MG63 (cell line): ENCODE results near the gene C2orf69. TPM values are rescaled to one million over a fixed set of nuclear protein-coding genes. Genes with fewer than 3 reads are reported as not detected.

Experiments used
- DNase-seq: peaks from one replicate; pipeline ENCODE4 v3.0.0-alpha.2; 2020
- H3K27me3 ChIP-seq: fragments of 250-450 bp; sonication (Bioruptor Pico); 2 replicates; pipeline ENCODE4 v1.5.1; 2020; ENCODE audit warnings: mild to moderate bottlenecking, moderate library complexity
- H3K36me3 ChIP-seq: fragments of 250-450 bp; sonication (Bioruptor Pico); 2 replicates; pipeline ENCODE4 v1.5.1; 2020; ENCODE audit warnings: mild to moderate bottlenecking, moderate library complexity
- H3K4me3 ChIP-seq: fragments of 250-450 bp; sonication (Bioruptor Pico); 2 replicates; pipeline ENCODE4 v1.5.1; 2020; ENCODE audit warnings: mild to moderate bottlenecking, moderate library complexity
- H3K9me3 ChIP-seq: fragments of 250-450 bp; sonication (Bioruptor Pico); 2 replicates; pipeline ENCODE4 v1.5.1; 2020; ENCODE audit warnings: mild to moderate bottlenecking, moderate library complexity
- total RNA-seq: library from RNA; depleted of rRNA; stranded (reverse); fragments of >200 nt; shearing (Covaris generic); gene quantifications from 2 replicates; pipeline ENCODE4 v1.2.3, GENCODE V29; 2014; ENCODE audit warnings: low replicate concordance

The C2orf69 gene
- total RNA-seq, 1 experiment from 2014 or later = 4.6 TPM

DNA sequence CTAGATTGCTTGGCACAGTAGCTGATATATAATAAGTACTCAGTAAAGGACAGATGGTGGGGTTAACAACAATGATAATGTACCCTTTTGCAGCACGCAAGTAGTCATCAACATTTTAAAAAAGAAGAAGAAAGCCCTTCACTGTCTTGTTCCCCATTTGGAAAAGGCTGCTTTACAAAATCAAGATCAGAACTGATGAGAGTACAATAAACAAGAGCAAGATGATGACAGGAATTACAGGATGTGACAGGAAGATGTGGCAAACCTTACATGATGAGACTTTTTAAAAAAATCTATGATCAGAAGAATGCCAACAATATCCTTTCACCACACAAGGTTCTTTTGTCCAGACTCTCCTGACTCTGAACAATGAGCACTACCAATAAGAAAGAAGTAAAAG lies 35.1 kb downstream of the C2orf69 start:
- Histone ChIP-seq H3K9me3 (no peaks in the 10 kb centered on the region), H3K4me3 (no peak overlapping the region), H3K27me3 (no peaks in the 10 kb centered on the region), H3K36me3 (peaks cover 24% of the 10 kb centered on the region)
- DNase-seq = no peak

DNA sequence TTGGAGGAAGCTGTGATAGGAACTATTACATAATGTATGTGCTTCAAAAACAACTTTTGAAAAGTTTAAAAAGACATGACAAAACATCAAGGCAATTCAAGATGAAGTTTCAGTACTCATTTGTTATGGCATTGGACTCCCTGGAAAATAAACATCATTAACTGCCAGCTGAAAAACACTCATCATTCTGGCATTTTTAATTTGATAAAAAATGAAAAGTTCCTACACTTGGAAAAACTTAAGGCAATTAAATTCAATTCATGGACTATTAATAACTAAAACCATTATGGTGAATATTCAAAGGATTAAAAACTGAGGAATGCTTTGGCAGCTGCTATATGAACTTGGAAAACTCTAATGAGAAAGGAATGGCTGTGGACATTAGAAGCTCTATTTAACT lies 35.7 kb downstream of the C2orf69 start:
- peaks cover 24% of the 10 kb centered on the region for H3K36me3 ChIP-seq

DNA sequence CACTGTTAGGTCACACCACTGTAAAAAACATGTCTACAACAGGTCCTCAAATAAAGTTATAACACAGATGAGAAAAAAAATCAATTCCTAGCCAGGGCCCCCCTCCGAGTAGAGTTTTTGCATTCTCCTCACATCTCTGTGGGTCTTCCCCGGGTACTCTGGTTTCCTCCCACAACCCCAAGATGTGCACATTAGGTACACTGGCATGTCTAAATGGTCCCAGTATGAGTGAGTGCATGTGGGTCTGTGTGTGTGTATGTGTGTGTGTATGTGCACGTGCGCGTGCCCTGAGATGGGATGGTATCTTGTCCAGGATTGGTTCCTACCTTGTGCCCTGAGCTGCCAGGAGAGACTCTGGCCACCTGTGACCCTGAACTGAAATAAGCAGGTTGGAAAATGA lies 39.3 kb downstream of the C2orf69 start:
- no peaks in the 10 kb centered on the region for H3K9me3 ChIP-seq
- no peak overlapping the region for H3K4me3 ChIP-seq
- no peak for DNase-seq
- H3K36me3 ChIP-seq = peaks cover 12% of the 10 kb centered on the region
- H3K27me3 ChIP-seq = no peaks in the 10 kb centered on the region

More for the DNA sequence above, 35.7 kb downstream of the C2orf69 start:
- DNase-seq = no peak
- H3K4me3 ChIP-seq = no peak overlapping the region
- H3K27me3 ChIP-seq = no peaks in the 10 kb centered on the region
- no peaks in the 10 kb centered on the region for H3K9me3 ChIP-seq

DNA sequence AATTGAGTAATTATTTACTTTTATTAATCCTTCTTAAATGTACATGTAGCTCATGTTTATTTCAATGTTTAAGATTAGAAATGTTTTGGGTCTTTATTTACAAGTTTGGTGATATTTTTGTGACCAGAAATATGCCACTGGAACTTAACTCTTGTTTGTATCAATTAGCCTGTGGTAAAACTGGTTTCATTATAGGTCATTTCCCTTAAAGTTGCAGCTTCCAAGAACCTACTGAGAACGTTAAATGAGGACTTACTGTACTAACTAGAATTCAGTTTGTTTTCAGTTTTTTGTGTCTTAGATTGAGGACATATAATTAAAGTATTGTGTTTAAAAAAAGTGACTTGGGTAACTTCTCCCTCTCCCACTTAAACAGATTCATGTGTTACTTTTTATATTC lies 39.9 kb downstream of the C2orf69 start:
- Histone ChIP-seq H3K36me3 (peaks cover 16% of the 10 kb centered on the region), H3K9me3 (no peaks in the 10 kb centered on the region), H3K4me3 (no peak overlapping the region), H3K27me3 (no peaks in the 10 kb centered on the region)
- no peak for DNase-seq

DNA sequence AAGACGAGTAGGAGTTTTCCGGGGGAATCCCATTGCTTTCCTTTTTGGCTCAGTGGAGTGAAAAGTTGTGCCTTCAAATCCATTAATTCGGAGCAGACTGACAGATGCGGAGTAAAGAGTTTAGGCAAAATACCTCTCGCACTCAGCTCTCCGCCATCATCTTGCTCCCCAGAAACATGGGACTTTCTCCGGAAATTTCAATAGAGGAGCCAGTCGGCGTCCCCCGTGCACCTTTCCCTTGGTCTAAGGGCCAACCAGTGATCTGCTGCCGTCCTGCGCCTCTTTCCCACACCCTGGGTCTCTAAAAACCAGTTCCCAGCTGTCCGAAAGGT lies 43.9 kb downstream of the C2orf69 start:
- peaks cover 30% of the 10 kb centered on the region for H3K36me3 ChIP-seq
- H3K4me3 ChIP-seq = peak overlapping the region; percentile 95
- DNase-seq = no peak
- no peaks in the 10 kb centered on the region for H3K27me3 ChIP-seq
- H3K9me3 ChIP-seq = no peaks in the 10 kb centered on the region

DNA sequence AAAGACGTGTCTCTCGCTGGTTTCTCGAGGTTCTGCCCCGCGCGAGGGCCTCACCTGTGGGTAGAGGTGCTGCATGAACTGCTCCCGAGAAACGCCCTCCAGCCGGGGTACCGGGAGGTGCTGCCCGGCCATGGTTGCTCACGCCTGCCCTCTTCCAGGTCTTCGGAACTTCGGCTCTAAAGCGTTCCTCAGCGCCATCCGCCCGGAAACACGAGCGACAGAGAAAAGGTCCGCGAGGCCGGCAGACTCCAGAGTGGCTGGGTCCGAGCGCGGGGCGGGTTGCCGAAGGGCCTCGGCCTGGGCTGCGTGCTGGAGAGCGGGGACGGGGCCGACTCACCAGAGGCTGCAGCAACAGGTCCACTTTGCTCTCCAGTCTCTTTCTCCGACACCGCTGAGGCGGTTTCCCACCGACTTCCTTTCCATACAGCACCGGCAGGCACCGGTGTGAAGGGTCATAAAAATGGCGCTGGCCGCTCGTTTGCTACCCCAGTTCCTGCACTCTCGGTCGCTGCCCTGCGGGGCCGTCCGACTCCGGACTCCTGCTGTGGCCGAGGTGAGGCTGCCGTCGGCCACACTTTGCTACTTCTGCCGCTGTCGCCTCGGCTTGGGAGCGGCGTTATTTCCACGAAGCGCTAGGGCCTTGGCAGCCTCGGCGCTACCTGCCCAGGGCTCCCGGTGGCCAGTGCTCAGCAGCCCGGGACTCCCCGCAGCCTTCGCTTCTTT lies 44.4 kb downstream of the C2orf69 start, which contains the start of the genes MAIP1 and TYW5:
MAIP1 (plus strand) TSS at position 244 of the 723 bp plus-strand sequence; CDS start at position 461, 217 bp downstream.
TYW5 (minus strand) TSS at position 153 of the 723 bp plus-strand sequence; CDS start at position 132, 21 bp downstream.
- peaks cover 35% of the 10 kb centered on the region for H3K36me3 ChIP-seq
- peak within 1 kb of the TSS; percentile 95 for H3K4me3 ChIP-seq
- no peaks in the 10 kb centered on the region for H3K9me3 ChIP-seq
- peak; percentile 82 for DNase-seq
- H3K27me3 ChIP-seq = no peaks in the 10 kb centered on the region

DNA sequence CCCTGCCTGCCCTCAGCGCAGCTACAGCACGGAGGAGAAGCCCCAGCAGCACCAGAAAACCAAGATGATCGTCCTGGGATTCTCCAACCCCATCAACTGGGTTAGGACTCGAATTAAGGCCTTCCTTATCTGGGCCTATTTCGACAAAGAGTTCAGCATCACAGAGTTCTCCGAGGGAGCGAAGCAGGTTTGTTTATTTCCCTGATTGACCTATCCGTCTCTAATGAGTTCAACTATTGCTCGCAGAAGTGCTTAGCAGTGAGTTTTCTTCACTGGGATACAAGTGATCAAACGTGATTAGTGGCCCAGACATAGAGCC lies 44.9 kb downstream of the C2orf69 start:
- Histone ChIP-seq H3K9me3 (no peaks in the 10 kb centered on the region), H3K36me3 (peaks cover 38% of the 10 kb centered on the region), H3K27me3 (no peaks in the 10 kb centered on the region), H3K4me3 (peak overlapping the region; percentile 95)
- no peak for DNase-seq

DNA sequence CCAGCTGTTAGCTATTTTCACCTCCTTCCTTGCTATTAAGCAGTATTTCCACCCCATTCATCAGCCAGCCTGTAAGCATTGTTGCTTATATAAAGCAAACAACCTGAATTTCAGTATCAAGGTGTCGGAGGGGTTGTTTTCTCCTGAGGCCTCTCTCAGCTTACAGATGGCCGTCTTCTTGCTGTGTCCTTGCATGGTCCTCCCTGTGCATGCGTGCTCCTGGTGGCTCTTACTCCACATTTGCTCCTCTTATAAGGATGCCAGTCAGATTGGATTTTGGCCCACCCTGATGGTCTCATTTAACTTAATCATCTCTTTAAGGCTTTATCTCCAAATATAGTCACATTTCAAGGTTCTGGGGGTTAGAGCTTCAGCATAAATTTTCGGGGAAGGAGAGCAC lies 46.9 kb downstream of the C2orf69 start:
- Histone ChIP-seq H3K27me3 (no peaks in the 10 kb centered on the region), H3K36me3 (peaks cover 53% of the 10 kb centered on the region), H3K9me3 (no peaks in the 10 kb centered on the region), H3K4me3 (no peak overlapping the region)
- no peak for DNase-seq

DNA sequence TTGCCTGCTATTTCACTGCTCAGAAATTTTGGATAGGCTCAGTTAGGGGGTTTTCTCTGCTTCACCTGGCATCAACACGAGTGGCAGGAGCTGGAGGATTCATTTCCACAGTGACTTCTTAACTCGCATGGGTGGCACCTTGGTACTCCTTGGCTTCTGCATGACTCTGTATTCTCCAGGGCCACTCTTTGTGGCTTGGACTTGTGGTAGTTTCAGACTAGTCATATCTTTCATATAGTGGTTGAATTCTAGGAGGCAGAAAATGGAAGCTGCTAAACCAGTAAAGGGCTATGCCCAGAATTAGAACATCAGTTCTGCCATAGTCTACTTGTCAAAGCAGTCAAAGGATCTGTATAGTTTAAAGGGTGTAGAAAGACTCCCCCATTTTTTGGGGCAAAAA lies 51.1 kb downstream of the C2orf69 start:
- no peaks in the 10 kb centered on the region for H3K9me3 ChIP-seq
- peaks cover 61% of the 10 kb centered on the region for H3K36me3 ChIP-seq
- no peaks in the 10 kb centered on the region for H3K27me3 ChIP-seq
- DNase-seq = no peak
- H3K4me3 ChIP-seq = no peak overlapping the region

DNA sequence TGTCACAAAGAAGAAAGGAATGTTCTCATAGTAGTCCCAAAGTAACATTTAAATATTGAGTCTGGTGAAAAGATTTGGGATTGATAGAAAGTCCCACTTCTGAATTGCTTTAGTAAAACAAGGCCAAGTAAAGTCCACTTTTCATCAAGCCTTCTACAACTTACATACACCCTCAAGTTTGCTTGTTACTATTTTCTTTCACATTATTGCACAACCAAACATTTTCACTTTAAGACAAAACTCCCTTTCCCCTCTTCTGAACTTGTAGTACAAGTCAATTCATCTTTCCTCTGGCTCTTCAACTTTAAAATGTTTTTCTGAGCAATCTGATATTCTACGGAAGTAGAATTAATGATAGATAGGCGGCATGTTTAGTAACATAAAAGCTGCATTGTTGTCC lies 55.3 kb downstream of the C2orf69 start:
- peaks cover 29% of the 10 kb centered on the region for H3K36me3 ChIP-seq
- H3K9me3 ChIP-seq = no peaks in the 10 kb centered on the region
- no peak overlapping the region for H3K4me3 ChIP-seq
- DNase-seq = no peak
- H3K27me3 ChIP-seq = no peaks in the 10 kb centered on the region

DNA sequence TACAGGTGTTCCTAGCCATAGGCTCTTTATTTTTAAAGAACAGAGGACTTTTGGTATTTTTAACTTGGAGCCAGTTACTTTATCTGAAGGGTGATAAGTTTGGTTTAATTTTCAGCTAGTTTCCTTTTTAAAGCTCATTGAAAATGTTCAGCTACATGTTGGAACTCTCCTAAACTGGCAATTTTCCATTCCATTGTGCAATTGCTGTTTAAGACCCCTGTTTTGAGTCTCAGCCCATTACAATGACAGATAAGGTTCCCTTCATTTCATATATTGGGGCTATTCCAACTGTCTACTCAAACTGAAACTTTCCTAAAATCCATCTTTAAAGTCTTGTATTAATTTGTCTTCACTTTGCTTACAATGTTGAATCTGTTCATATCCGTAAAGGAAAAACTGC lies 55.9 kb downstream of the C2orf69 start:
- Histone ChIP-seq H3K9me3 (no peaks in the 10 kb centered on the region), H3K4me3 (no peak overlapping the region), H3K27me3 (no peaks in the 10 kb centered on the region), H3K36me3 (peaks cover 25% of the 10 kb centered on the region)
- DNase-seq = no peak

DNA sequence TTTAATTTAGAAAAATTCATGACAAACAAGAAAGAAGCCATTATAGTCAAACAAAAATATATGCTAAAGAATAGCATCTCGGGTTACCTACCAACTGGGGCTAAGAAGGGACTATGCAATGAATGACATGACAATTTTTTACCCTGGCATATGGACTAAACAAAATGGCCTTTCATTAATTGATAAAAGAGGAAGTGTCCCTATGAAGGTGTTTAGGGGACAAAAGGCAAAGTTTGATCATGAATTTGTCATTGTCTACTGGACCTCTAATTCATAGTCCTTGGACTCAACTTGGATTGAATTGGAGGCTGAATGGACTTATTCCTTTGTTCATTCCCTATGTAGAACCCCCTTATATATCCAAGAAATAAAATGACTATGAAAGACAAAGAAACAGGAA lies 57.0 kb downstream of the C2orf69 start:
- peaks cover 16% of the 10 kb centered on the region for H3K36me3 ChIP-seq
- no peaks in the 10 kb centered on the region for H3K9me3 ChIP-seq
- no peaks in the 10 kb centered on the region for H3K27me3 ChIP-seq
- no peak overlapping the region for H3K4me3 ChIP-seq
- DNase-seq = no peak

DNA sequence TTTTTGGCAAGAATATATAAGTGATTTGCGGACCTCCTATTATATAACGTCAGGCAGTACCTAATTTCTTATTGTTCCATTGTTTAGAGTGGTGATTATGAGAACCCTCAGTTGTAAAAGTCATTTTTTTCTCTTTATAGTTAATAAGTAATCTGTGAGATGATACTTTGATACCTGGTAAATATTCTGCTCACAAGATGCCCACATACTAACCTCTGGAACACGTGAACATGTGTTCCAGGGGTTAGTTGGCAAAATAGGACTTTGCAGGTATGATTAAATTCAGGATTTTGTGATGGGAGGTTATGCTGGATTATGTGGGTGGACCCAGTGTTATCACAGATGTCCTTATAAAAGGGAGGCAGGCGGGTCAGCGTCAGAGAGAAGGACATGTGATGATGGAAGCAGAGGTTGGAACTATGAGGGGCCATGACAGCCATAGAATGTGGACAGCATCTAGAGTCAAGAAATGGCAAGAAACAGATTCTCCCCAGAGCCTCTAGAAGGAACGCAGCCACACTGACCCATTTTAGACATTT lies 61.1 kb downstream of the C2orf69 start:
- DNase-seq = no peak

DNA sequence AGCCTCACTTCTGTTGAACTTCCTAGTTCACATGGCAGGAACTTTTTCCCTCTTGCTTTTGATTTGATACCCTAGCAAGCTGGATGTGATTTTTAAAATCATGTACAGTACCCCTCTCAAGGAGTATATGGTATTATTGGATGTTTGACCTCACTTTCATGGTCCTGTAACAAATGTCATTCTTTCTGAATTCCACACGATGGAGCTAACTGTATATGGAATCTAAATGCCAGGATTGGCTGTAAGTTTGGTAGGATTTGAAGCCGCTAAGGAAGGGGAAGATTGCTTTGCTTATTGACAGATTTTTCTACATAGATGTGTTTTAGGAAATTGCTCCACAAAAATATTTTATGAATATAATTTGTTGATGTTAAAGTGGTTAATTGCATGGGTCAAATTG lies 62.6 kb downstream of the C2orf69 start:
- DNase-seq = no peak
- no peaks in the 10 kb centered on the region for H3K9me3 ChIP-seq
- no peaks in the 10 kb centered on the region for H3K27me3 ChIP-seq
- no peak overlapping the region for H3K4me3 ChIP-seq
- no peaks in the 10 kb centered on the region for H3K36me3 ChIP-seq

More for the DNA sequence above, 61.1 kb downstream of the C2orf69 start:
- no peak overlapping the region for H3K4me3 ChIP-seq
- peaks cover 3% of the 10 kb centered on the region for H3K36me3 ChIP-seq
- H3K27me3 ChIP-seq = no peaks in the 10 kb centered on the region
- no peaks in the 10 kb centered on the region for H3K9me3 ChIP-seq

DNA sequence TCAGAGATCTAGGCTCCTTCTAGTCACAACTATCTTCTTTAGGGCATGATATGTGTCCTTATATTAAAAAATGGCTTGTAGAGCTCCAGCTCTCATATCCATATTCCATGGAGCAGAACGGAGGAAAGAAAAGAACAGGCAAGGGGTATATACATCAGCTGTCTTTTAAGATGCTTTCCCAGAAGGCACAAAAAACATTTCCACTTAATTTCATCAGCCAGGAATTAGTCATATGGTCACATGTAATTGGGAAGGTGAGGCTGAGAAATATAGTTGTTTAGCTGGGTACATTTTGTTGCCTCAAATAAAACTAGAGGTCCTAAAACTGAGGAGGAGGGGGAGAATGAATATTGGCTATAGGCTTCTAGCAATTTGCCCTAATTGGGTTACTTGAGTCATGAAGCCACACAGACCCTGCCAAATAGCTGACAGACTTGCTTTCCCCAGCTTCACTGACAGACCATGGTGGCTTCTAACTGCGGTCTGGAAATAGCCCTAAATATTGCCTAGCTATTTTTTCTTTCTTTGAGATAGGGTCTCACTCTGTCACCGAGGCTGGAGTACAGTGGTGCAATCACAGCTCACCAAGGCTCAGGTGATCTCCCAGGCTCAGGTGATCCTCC lies 64.3 kb downstream of the C2orf69 start:
- Histone ChIP-seq H3K27me3 (no peaks in the 10 kb centered on the region), H3K9me3 (no peaks in the 10 kb centered on the region), H3K36me3 (no peaks in the 10 kb centered on the region), H3K4me3 (no peak overlapping the region)
- no peak for DNase-seq
